SK-N-SH (cell line): ENCODE measurements around the gene CD36.

ENCODE experiments used
- ELF1 ChIP-seq: IDR thresholded peaks from 2 replicates; pipeline ENCODE4 v1.4.0; 2012
- FOXM1 ChIP-seq: IDR thresholded peaks from 2 replicates; pipeline ENCODE4 v1.4.0; 2012; ENCODE audit warnings: low read depth, mild to moderate bottlenecking
- RCOR1 ChIP-seq: fragments of 150-350 bp; IDR thresholded peaks from 2 replicates; pipeline ENCODE4 v1.6.1; 2017; ENCODE audit warnings: antibody characterized with exemption, low read length
- TEAD4 ChIP-seq: IDR thresholded peaks from 2 replicates; pipeline ENCODE4 v1.4.0; 2012; ENCODE audit warnings: mild to moderate bottlenecking, borderline replicate concordance; ENCODE audit not compliant: insufficient read depth
- YY1 ChIP-seq: IDR thresholded peaks from 2 replicates; pipeline ENCODE4 v1.4.0; 2012; ENCODE audit warnings: low read depth, mild to moderate bottlenecking
- TF ChIP-seq, protein P1 (sequence below): fragments of 200-600 bp; sonication (generic); IDR thresholded peaks from 2 replicates; pipeline ENCODE4 v1.6.1; 2017; ENCODE audit warnings: antibody characterized with exemption, mild to moderate bottlenecking, moderate library complexity
- TF ChIP-seq, protein P2 (sequence below): IDR thresholded peaks from 2 replicates; pipeline ENCODE4; 2012
- TF ChIP-seq, protein P3 (sequence below): fragments of 150-350 bp; IDR thresholded peaks from 2 replicates; pipeline ENCODE4 v1.6.1; 2017; ENCODE audit warnings: antibody characterized with exemption, low read length, low read depth, borderline replicate concordance

DNA sequence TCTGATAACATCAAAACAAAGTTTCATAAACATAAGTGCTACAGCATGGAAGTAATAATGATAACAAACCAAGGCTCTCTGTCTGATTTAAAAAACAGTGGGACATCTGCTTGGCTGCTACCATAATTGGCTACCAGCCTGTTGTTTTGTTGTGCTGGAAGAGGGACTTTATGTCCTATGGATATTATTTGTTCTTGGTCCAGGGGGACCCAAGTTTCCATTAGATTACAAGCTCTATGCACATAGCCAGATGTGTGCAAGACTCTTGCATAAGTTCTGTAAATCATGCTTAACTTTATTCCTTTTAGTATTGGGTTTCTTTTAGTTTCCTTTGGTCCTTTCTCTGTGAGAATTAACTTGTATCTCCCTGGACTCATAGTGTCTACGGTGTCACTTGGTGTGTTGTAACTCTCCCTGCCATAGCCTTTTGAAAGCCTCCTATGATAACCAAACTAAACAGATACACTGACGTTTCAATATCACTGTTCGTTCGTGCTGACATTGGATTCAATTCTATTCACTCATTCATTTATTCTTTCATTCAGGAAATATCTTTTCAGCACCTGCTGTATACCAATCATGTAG, 41.4 kb upstream of the CD36 start:
- TF ChIP-seq YY1 (no peak), TEAD4 (no peak), RCOR1 (no peak), ELF1 (no peak), FOXM1 (no peak)
- TF ChIP-seq, protein P1, sequence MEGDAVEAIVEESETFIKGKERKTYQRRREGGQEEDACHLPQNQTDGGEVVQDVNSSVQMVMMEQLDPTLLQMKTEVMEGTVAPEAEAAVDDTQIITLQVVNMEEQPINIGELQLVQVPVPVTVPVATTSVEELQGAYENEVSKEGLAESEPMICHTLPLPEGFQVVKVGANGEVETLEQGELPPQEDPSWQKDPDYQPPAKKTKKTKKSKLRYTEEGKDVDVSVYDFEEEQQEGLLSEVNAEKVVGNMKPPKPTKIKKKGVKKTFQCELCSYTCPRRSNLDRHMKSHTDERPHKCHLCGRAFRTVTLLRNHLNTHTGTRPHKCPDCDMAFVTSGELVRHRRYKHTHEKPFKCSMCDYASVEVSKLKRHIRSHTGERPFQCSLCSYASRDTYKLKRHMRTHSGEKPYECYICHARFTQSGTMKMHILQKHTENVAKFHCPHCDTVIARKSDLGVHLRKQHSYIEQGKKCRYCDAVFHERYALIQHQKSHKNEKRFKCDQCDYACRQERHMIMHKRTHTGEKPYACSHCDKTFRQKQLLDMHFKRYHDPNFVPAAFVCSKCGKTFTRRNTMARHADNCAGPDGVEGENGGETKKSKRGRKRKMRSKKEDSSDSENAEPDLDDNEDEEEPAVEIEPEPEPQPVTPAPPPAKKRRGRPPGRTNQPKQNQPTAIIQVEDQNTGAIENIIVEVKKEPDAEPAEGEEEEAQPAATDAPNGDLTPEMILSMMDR, result no peak
- TF ChIP-seq, protein P2, sequence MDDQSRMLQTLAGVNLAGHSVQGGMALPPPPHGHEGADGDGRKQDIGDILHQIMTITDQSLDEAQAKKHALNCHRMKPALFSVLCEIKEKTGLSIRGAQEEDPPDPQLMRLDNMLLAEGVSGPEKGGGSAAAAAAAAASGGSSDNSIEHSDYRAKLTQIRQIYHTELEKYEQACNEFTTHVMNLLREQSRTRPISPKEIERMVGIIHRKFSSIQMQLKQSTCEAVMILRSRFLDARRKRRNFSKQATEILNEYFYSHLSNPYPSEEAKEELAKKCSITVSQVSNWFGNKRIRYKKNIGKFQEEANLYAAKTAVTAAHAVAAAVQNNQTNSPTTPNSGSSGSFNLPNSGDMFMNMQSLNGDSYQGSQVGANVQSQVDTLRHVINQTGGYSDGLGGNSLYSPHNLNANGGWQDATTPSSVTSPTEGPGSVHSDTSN, result no peak
- TF ChIP-seq, protein P3, sequence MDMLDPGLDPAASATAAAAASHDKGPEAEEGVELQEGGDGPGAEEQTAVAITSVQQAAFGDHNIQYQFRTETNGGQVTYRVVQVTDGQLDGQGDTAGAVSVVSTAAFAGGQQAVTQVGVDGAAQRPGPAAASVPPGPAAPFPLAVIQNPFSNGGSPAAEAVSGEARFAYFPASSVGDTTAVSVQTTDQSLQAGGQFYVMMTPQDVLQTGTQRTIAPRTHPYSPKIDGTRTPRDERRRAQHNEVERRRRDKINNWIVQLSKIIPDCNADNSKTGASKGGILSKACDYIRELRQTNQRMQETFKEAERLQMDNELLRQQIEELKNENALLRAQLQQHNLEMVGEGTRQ, result no peak
